ENCODE measurements around the gene GPHA2.
"Not testable (repeated sequence)": the region's sequence is repeated elsewhere in the genome, so short reads cannot be mapped to it uniquely, and the experiment has no call there.

The GPHA2 gene, protein sequence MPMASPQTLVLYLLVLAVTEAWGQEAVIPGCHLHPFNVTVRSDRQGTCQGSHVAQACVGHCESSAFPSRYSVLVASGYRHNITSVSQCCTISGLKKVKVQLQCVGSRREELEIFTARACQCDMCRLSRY

DNA sequence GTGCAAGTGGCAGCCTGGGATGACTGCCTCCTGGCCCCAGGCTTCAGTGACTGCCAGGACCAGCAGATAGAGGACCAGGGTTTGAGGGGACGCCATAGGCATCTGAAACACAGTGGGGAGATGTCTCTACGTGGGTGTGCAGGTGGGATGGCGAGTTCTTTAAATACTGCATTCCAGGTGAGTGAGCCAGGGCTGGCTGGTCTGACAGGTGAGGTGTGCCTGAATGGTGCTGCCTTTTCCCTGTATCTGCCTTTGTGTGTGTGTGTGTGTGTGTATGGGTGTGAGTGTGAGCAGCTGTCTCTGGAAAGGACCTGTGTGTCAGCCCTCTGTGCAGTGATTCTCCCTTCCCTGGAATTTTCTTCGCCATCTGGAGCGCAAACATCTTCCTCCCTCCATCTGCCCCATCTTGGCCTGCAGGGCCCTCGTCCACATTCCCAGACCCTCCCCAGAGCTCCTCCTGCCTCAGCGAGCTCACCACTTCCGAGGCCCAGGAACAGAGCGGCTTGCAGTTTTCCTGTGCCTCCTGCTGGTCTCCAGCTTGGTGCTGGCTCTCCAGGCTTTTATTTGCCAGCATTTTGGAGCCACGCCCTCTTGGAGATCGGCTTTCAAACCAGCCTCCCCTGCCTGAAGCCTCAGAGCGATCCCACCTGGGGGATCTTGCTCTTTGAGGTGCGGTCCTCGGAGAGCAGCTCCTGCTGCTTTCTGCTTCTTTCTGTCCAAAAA, at the start of gene GPHA2:
Gene GPHA2 (minus strand): TSS at position 535 of the 723 bp plus-strand sequence. CDS start 433 bp downstream, at position 102.
- H3K36me3 ChIP-seq (ENCODE audit: low read length) = no peaks in the 10 kb centered on the region
- H4K20me1 ChIP-seq (ENCODE audit: low read depth, low read length) = no peaks in the 10 kb centered on the region
- no peaks in the 10 kb centered on the region for H3F3A ChIP-seq (ENCODE audit: insufficient read depth)
- no peak within 1 kb of the TSS for H3K27ac ChIP-seq (ENCODE audit: low read depth, low read length)
- H2AFZ ChIP-seq (ENCODE audit: low read depth, low read length, severe bottlenecking) = no peak within 1 kb of the TSS
- H3K4me2 ChIP-seq (ENCODE audit: low read depth, low read length, poor library complexity, severe bottlenecking) = no peak within 1 kb of the TSS
- no peaks in the 10 kb centered on the region for H3K79me2 ChIP-seq (ENCODE audit: insufficient read depth, low read length)
- H3K9ac ChIP-seq (ENCODE audit: low read length) = no peak within 1 kb of the TSS
- no peaks in the 10 kb centered on the region for H3K9me2 ChIP-seq (replicated peaks; ENCODE audit: insufficient read depth, low read length)
- no peak within 1 kb of the TSS for H3K4me3 ChIP-seq (ENCODE audit: insufficient read depth, low read length, poor library complexity, severe bottlenecking)
- no peaks in the 10 kb centered on the region for H3K9me3 ChIP-seq (ENCODE audit: insufficient read depth, low read length)
- no peaks in the 10 kb centered on the region for H3K27me3 ChIP-seq (ENCODE audit: low read length)
- TF ChIP-seq, protein P1, sequence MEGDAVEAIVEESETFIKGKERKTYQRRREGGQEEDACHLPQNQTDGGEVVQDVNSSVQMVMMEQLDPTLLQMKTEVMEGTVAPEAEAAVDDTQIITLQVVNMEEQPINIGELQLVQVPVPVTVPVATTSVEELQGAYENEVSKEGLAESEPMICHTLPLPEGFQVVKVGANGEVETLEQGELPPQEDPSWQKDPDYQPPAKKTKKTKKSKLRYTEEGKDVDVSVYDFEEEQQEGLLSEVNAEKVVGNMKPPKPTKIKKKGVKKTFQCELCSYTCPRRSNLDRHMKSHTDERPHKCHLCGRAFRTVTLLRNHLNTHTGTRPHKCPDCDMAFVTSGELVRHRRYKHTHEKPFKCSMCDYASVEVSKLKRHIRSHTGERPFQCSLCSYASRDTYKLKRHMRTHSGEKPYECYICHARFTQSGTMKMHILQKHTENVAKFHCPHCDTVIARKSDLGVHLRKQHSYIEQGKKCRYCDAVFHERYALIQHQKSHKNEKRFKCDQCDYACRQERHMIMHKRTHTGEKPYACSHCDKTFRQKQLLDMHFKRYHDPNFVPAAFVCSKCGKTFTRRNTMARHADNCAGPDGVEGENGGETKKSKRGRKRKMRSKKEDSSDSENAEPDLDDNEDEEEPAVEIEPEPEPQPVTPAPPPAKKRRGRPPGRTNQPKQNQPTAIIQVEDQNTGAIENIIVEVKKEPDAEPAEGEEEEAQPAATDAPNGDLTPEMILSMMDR (IDR thresholded peaks at IDR 0.05; ENCODE audit: insufficient read depth, low read length, poor library complexity, severe bottlenecking) = no peak
- TF ChIP-seq EZH2phosphoT487 (conservative IDR thresholded peaks at IDR 0.05; ENCODE audit: low read length) = no peak

GRCh38 chr11:64983339-64983738, 47.6 kb upstream of the GPHA2 start:
- not testable (repeated sequence) for H3F3A ChIP-seq (ENCODE audit: insufficient read depth); H4K20me1 ChIP-seq (ENCODE audit: low read depth, low read length); H3K27ac ChIP-seq (ENCODE audit: low read depth, low read length); H3K36me3 ChIP-seq (ENCODE audit: low read length); H3K9ac ChIP-seq (ENCODE audit: low read length); H3K27me3 ChIP-seq (ENCODE audit: low read length); H3K4me3 ChIP-seq (ENCODE audit: insufficient read depth, low read length, poor library complexity, severe bottlenecking); H3K9me2 ChIP-seq (replicated peaks; ENCODE audit: insufficient read depth, low read length); H3K79me2 ChIP-seq (ENCODE audit: insufficient read depth, low read length); H3K9me3 ChIP-seq (ENCODE audit: insufficient read depth, low read length); H3K4me2 ChIP-seq (ENCODE audit: low read depth, low read length, poor library complexity, severe bottlenecking); H2AFZ ChIP-seq (ENCODE audit: low read depth, low read length, severe bottlenecking)

DNA sequence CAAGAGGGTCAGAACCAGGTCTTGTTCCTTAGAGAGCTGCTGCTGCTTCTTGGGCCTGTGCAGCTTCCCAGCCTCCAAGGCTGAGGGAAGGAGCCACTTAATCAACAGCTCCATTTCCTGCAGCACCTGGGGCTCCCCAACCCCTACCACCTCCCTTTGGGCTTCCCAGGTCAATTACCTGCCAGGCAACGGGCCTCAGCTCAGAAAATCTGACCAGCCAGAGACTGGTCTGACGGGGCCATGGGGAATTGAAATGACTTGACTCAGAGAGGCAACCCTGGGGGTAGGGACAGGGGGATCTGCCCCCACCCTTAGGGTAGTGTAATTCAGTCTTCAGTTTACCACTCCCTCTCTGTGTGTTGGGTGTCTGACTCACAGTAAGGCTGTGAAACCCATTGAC, 41.0 kb upstream of the GPHA2 start:
- H3K27me3 ChIP-seq (ENCODE audit: low read length) = no peaks in the 10 kb centered on the region
- H3K27ac ChIP-seq (ENCODE audit: low read depth, low read length) = no peak overlapping the region
- TF ChIP-seq EZH2phosphoT487 (conservative IDR thresholded peaks at IDR 0.05; ENCODE audit: low read length) = no peak
- TF ChIP-seq, protein P1 (IDR thresholded peaks at IDR 0.05; ENCODE audit: insufficient read depth, low read length, poor library complexity, severe bottlenecking) = no peak
- H3F3A ChIP-seq (ENCODE audit: insufficient read depth) = peaks cover 20% of the 10 kb centered on the region
- no peak overlapping the region for H3K4me2 ChIP-seq (ENCODE audit: low read depth, low read length, poor library complexity, severe bottlenecking)
- H3K9ac ChIP-seq (ENCODE audit: low read length) = no peak overlapping the region
- no peaks in the 10 kb centered on the region for H3K79me2 ChIP-seq (ENCODE audit: insufficient read depth, low read length)
- H3K9me2 ChIP-seq (replicated peaks; ENCODE audit: insufficient read depth, low read length) = no peaks in the 10 kb centered on the region
- H3K9me3 ChIP-seq (ENCODE audit: insufficient read depth, low read length) = no peaks in the 10 kb centered on the region
- H3K4me3 ChIP-seq (ENCODE audit: insufficient read depth, low read length, poor library complexity, severe bottlenecking) = no peak overlapping the region
- no peak overlapping the region for H2AFZ ChIP-seq (ENCODE audit: low read depth, low read length, severe bottlenecking)
- H3K36me3 ChIP-seq (ENCODE audit: low read length) = no peaks in the 10 kb centered on the region
- no peaks in the 10 kb centered on the region for H4K20me1 ChIP-seq (ENCODE audit: low read depth, low read length)

GRCh38 chr11:64974124-64974523, 38.4 kb upstream of the GPHA2 start:
- Histone ChIP-seq H3K4me2 (ENCODE audit: low read depth, low read length, poor library complexity, severe bottlenecking) (peak overlapping the region; percentile 42), H3K9me2 (replicated peaks; ENCODE audit: insufficient read depth, low read length) (no peaks in the 10 kb centered on the region), H2AFZ (ENCODE audit: low read depth, low read length, severe bottlenecking) (no peak overlapping the region), H3K36me3 (ENCODE audit: low read length) (no peaks in the 10 kb centered on the region), H4K20me1 (ENCODE audit: low read depth, low read length) (no peaks in the 10 kb centered on the region), H3F3A (ENCODE audit: insufficient read depth) (peaks cover 20% of the 10 kb centered on the region), H3K9me3 (ENCODE audit: insufficient read depth, low read length) (no peaks in the 10 kb centered on the region), H3K4me3 (ENCODE audit: insufficient read depth, low read length, poor library complexity, severe bottlenecking) (peak overlapping the region; percentile 6), H3K27ac (ENCODE audit: low read depth, low read length) (peak overlapping the region; percentile 71), H3K79me2 (ENCODE audit: insufficient read depth, low read length) (no peaks in the 10 kb centered on the region), H3K9ac (ENCODE audit: low read length) (0 out of 2 replicates have a peak overlapping the region, but pooled peaks have one; percentile 16), H3K27me3 (ENCODE audit: low read length) (no peaks in the 10 kb centered on the region)
- TF ChIP-seq, protein P1 (IDR thresholded peaks at IDR 0.05; ENCODE audit: insufficient read depth, low read length, poor library complexity, severe bottlenecking) = no peak
- no peak for TF ChIP-seq EZH2phosphoT487 (conservative IDR thresholded peaks at IDR 0.05; ENCODE audit: low read length)

Data from SU-DHL-6 (cell line).